H1 (cell line): Measurements from ENCODE around the gene SYT17. TPM values are rescaled to one million over a fixed set of nuclear protein-coding genes. Genes with fewer than 3 reads are reported as not detected.

Experiments used
- CHD2 ChIP-seq: IDR thresholded peaks from 2 replicates; pipeline ENCODE4 v1.6.1; 2012; ENCODE audit warnings: low read length, improper control_type of control experiment
- EGR1 ChIP-seq: IDR thresholded peaks from 2 replicates; pipeline ENCODE4 v1.6.1; 2011; ENCODE audit warnings: low read depth, low read length, borderline replicate concordance
- MAFK ChIP-seq: IDR thresholded peaks from 2 replicates; pipeline ENCODE4 v1.6.1; 2012; ENCODE audit warnings: low read depth, mild to moderate bottlenecking, improper control_type of control experiment, low read length
- SAP30 ChIP-seq: fragments of 300-600 bp; sonication (generic); IDR thresholded peaks from 2 replicates; pipeline ENCODE4 v1.7.1; 2012; ENCODE audit warnings: low read length, moderate library complexity, mild to moderate bottlenecking, inconsistent platforms; ENCODE audit not compliant: insufficient read depth, insufficient replicate concordance
- polyA plus RNA-seq, 7 experiments: library from polyadenylated mRNA; depleted of rRNA in 3 of 7; stranded (reverse) in 5 of 7; unstranded in 2 of 7; fragments of >200 nt in 5 of 7; fragments of 200-250 nt in 2 of 7; gene quantifications; 1 replicate in 5 of 7; 2 replicates in 1 of 7; 4 replicates in 1 of 7; pipeline versions ENCODE4 v1.2.1 to v1.2.3, GENCODE V29; 2011 to 2013; ENCODE audit warnings: missing spikeins in 2 of 7, mixed read lengths in 2 of 7
- total RNA-seq: library from RNA; stranded (reverse); fragmentation: NEBNext Ultra II Directional; extraction: Animal tissue kit (Norgen Biotek cat#: 25700); gene quantifications from 2 replicates; pipeline ENCODE4 v1.2.1, GENCODE V29; 2021
- TF ChIP-seq, protein P1 (sequence below): fragments of 300-600 bp; sonication (generic); IDR thresholded peaks from 2 replicates; pipeline ENCODE4 v1.7.1; 2012; ENCODE audit warnings: low read length, moderate library complexity, mild to moderate bottlenecking, inconsistent platforms; ENCODE audit not compliant: insufficient replicate concordance

The SYT17 gene
- total and polyA plus RNA-seq, 2 of the 8 experiments (the other 6 are each of a cell fraction or from before 2014, with no cell fraction given) = 5.8 to 18.1 TPM

DNA sequence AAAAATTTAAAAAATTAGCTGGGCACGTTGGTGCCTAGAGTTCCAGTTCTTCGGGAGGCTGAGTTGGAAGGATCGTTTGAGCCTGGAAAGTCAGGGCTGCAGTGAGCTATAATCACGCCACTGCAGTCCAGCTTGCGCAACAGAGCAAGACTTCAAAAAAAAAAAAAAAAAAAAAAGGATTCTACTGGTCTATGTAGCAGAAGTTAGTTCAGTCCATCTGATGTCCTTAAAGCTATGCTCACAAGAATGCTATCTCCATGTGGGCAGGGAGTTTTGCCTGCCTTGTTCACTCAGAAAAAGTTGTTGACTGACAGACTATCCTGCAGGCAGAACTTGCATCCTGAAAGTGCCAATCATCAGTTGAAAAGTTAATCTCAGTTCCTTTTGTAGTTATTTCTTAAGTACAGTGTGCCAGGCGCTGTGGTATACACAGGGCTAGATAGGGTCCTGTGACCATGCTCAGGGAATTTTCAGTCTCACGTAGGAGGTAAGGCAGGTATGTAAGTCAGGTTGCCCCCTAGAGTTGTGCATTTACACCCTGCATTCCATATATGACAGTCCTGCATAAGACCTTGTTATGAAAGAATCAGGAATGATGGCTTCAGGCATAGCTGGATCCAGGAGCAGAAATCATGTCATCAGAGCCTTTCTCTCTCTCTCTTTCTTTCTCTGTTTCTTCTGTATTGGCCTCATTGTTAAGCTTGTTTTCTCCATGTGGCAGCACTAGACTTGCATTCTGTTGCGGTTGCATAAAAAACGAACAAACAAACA, 7.6 kb downstream of the SYT17 start (continued):
- TF ChIP-seq, protein P1, sequence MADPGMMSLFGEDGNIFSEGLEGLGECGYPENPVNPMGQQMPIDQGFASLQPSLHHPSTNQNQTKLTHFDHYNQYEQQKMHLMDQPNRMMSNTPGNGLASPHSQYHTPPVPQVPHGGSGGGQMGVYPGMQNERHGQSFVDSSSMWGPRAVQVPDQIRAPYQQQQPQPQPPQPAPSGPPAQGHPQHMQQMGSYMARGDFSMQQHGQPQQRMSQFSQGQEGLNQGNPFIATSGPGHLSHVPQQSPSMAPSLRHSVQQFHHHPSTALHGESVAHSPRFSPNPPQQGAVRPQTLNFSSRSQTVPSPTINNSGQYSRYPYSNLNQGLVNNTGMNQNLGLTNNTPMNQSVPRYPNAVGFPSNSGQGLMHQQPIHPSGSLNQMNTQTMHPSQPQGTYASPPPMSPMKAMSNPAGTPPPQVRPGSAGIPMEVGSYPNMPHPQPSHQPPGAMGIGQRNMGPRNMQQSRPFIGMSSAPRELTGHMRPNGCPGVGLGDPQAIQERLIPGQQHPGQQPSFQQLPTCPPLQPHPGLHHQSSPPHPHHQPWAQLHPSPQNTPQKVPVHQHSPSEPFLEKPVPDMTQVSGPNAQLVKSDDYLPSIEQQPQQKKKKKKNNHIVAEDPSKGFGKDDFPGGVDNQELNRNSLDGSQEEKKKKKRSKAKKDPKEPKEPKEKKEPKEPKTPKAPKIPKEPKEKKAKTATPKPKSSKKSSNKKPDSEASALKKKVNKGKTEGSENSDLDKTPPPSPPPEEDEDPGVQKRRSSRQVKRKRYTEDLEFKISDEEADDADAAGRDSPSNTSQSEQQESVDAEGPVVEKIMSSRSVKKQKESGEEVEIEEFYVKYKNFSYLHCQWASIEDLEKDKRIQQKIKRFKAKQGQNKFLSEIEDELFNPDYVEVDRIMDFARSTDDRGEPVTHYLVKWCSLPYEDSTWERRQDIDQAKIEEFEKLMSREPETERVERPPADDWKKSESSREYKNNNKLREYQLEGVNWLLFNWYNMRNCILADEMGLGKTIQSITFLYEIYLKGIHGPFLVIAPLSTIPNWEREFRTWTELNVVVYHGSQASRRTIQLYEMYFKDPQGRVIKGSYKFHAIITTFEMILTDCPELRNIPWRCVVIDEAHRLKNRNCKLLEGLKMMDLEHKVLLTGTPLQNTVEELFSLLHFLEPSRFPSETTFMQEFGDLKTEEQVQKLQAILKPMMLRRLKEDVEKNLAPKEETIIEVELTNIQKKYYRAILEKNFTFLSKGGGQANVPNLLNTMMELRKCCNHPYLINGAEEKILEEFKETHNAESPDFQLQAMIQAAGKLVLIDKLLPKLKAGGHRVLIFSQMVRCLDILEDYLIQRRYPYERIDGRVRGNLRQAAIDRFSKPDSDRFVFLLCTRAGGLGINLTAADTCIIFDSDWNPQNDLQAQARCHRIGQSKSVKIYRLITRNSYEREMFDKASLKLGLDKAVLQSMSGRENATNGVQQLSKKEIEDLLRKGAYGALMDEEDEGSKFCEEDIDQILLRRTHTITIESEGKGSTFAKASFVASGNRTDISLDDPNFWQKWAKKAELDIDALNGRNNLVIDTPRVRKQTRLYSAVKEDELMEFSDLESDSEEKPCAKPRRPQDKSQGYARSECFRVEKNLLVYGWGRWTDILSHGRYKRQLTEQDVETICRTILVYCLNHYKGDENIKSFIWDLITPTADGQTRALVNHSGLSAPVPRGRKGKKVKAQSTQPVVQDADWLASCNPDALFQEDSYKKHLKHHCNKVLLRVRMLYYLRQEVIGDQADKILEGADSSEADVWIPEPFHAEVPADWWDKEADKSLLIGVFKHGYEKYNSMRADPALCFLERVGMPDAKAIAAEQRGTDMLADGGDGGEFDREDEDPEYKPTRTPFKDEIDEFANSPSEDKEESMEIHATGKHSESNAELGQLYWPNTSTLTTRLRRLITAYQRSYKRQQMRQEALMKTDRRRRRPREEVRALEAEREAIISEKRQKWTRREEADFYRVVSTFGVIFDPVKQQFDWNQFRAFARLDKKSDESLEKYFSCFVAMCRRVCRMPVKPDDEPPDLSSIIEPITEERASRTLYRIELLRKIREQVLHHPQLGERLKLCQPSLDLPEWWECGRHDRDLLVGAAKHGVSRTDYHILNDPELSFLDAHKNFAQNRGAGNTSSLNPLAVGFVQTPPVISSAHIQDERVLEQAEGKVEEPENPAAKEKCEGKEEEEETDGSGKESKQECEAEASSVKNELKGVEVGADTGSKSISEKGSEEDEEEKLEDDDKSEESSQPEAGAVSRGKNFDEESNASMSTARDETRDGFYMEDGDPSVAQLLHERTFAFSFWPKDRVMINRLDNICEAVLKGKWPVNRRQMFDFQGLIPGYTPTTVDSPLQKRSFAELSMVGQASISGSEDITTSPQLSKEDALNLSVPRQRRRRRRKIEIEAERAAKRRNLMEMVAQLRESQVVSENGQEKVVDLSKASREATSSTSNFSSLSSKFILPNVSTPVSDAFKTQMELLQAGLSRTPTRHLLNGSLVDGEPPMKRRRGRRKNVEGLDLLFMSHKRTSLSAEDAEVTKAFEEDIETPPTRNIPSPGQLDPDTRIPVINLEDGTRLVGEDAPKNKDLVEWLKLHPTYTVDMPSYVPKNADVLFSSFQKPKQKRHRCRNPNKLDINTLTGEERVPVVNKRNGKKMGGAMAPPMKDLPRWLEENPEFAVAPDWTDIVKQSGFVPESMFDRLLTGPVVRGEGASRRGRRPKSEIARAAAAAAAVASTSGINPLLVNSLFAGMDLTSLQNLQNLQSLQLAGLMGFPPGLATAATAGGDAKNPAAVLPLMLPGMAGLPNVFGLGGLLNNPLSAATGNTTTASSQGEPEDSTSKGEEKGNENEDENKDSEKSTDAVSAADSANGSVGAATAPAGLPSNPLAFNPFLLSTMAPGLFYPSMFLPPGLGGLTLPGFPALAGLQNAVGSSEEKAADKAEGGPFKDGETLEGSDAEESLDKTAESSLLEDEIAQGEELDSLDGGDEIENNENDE = no peak
- TF ChIP-seq MAFK (no peak), SAP30 (no peak), EGR1 (no peak), CHD2 (no peak)
